Pancreas (tissue), 10 donors: ENCODE measurements around the gene APBA2. TPM values are rescaled to one million over a fixed set of nuclear protein-coding genes. Genes with fewer than 3 reads are reported as not detected.

Experiments used
- ATAC-seq, 4 donors: fragments of 200-7000 bp; cut with Tn5 transposase; one replicate each; pipeline versions ENCODE4 v1.8.0 to v1.9.1; 2020; ENCODE audit warnings: mild to moderate bottlenecking in 4 of 4, moderate library complexity in 4 of 4
- DNase-seq, 6 donors: peaks; one replicate each; pipeline ENCODE4 v3.0.0-alpha.2; 2020
- FAIRE-seq: peaks from 2 replicates; lab custom pipeline; 2012; peaks lifted over from hg19 to GRCh38; lab: Jason Lieb, UNC
- H3K27ac ChIP-seq, 4 donors: fragments of 200-600 bp; sonication (generic); 1 replicate in 3 of 4; 2 replicates in 1 of 4; pipeline versions ENCODE4 v1.5.0 to v1.8.0; 2020
- H3K27me3 ChIP-seq, 4 donors: fragments of 200-600 bp; one replicate each; pipeline ENCODE4 v1.8.0; 2021
- H3K36me3 ChIP-seq, 3 donors: fragments of 200-600 bp; sonication (generic) in 1 of 3; one replicate each; pipeline versions ENCODE4 v1.5.0 to v1.8.0; 2020 to 2021
- H3K4me1 ChIP-seq, 3 donors: fragments of 200-600 bp; one replicate each; pipeline ENCODE4 v1.8.0; 2021
- H3K4me3 ChIP-seq, 4 donors: fragments of 200-600 bp; sonication (generic) in 2 of 4; one replicate each; pipeline versions ENCODE4 v1.5.0 to v1.8.0; 2020 to 2021
- H3K9me3 ChIP-seq, 4 donors: fragments of 200-600 bp; one replicate each; pipeline ENCODE4 v1.8.0; 2021
- WGBS, 2 donors: extraction: QIAGEN DNeasy Blood & Tissue Kit; methylation state at CpG; one replicate each; pipeline ENCODE4 v1.1.7; 2013; 5-methylcytosine and 5-hydroxymethylcytosine counted together
- intact Hi-C, 3 donors: fragments of 100-400 bp; cut with DNase I; formaldehyde crosslinking; loops; one replicate each; pipeline versions ENCODE4 v1.11.1 to v1.14.2; 2022
- polyA plus RNA-seq, 2 donors: library from polyadenylated mRNA; stranded (reverse); fragments of 200-250 nt; gene quantifications; one replicate each; pipeline ENCODE4 v1.2.3, GENCODE V29; 2013
- total RNA-seq, 6 donors: library from RNA; stranded (reverse); fragmentation: NEBNext Ultra II Directional in 4 of 6; extraction: Animal tissue kit (Norgen Biotek cat#: 25700) in 4 of 6; gene quantifications; one replicate each; pipeline versions ENCODE4 v1.2.1 to v1.2.4, GENCODE V29; 2021 to 2023
- TF ChIP-seq, protein P1 (sequence below), 4 donors: fragments of 200-600 bp; sonication (generic) in 3 of 4; IDR thresholded peaks; one replicate each; pipeline versions ENCODE4 v1.5.0 to v1.8.0; 2021; ENCODE audit warnings: antibody characterized with exemption in 4 of 4
- donor health status: healthy with polysubstance abuse.
- donor health status: DM: no; HTN: no; CAD: no; lungs with moderate emphysema.
- donor health status: DM: no; HTN: no; CAD: no.
- donor health status: control.
- donor health status: control.
- donor health status: Bipolar disorder and iron deficiency.
- donor health status: DM: yes; HTN: yes; CAD: no.
- donor health status: DM: no; HTN: no; CAD: no.
- donor health status: DM: no; HTN: no; CAD: no.
- donor health status: DM: yes; HTN: yes; CAD: no.

The APBA2 gene
- total and polyA plus RNA-seq, 8 donors = 3.9 to 10.3 (median 6.7) TPM

DNA sequence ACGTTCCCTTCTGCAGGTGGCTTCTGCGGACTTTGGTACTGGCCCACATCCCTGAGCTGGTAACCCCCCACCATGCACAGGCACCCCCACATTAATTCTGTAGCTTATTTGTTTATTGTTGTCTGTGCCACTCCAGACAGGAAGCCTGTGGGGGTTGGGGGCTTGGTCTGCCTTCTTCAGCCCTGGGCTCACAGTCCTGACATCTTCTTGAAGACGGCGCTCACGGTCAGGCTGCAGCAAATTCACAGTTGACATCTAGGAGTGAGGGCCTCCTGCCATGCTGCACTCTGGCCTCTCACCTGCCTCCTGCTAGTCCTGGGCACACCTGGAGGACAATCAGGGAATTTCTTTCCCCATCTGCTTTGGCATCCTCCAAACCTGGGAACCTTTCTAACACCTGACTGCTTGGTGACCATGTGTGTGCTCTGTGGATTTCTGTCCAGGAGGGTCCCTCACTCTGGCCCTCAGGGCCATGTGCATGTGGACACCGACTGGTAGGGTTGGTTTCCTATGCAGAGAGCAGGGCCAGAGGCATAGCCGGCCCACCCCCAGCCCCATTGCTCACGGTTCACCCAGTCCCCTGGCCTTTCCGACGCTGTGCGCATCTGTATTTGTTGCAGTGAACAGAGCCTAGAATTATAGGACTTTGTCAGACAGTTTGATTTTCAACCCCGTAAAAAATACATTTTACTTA lies 68.8 kb downstream of the APBA2 start:
- no peak overlapping the region for H3K27ac ChIP-seq
- no peaks in the 10 kb centered on the region for H3K9me3 ChIP-seq
- 83 to 90% methylated on average over 12 of the region's 12 CpGs for WGBS, 2 donors
- DNase-seq (peak in 1 of 6 donors; percentile 32), ATAC-seq (no peak), FAIRE-seq (no peak)
- intact Hi-C loops = loop anchor here in 1 of 3 donors (10.0 kb wide), 1 partner anchor 60 kb away; no protein-coding TSS in a partner anchor
- no peaks in the 10 kb centered on the region for H3K4me1 ChIP-seq
- TF ChIP-seq, protein P1, sequence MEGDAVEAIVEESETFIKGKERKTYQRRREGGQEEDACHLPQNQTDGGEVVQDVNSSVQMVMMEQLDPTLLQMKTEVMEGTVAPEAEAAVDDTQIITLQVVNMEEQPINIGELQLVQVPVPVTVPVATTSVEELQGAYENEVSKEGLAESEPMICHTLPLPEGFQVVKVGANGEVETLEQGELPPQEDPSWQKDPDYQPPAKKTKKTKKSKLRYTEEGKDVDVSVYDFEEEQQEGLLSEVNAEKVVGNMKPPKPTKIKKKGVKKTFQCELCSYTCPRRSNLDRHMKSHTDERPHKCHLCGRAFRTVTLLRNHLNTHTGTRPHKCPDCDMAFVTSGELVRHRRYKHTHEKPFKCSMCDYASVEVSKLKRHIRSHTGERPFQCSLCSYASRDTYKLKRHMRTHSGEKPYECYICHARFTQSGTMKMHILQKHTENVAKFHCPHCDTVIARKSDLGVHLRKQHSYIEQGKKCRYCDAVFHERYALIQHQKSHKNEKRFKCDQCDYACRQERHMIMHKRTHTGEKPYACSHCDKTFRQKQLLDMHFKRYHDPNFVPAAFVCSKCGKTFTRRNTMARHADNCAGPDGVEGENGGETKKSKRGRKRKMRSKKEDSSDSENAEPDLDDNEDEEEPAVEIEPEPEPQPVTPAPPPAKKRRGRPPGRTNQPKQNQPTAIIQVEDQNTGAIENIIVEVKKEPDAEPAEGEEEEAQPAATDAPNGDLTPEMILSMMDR (IDR thresholded peaks at IDR 0.05) = no peak
- H3K36me3 ChIP-seq = no peaks in the 10 kb centered on the region
- H3K27me3 ChIP-seq = no peaks in the 10 kb centered on the region
- H3K4me3 ChIP-seq = no peak overlapping the region

- H3K4me3 ChIP-seq = no peak overlapping the region
- H3K36me3 ChIP-seq = no peaks in the 10 kb centered on the region
- H3K9me3 ChIP-seq = no peaks in the 10 kb centered on the region
- intact Hi-C loops = loop anchor here in 1 of 3 donors (10.0 kb wide), 1 partner anchor 61 kb away; no protein-coding TSS in a partner anchor
- WGBS, 2 donors = 78 to 82% methylated on average over 8 of the region's 8 CpGs
- ATAC-seq = no peak
- no peaks in the 10 kb centered on the region for H3K4me1 ChIP-seq
- no peak for FAIRE-seq
- TF ChIP-seq, protein P1 (IDR thresholded peaks at IDR 0.05) = no peak
- H3K27ac ChIP-seq = no peak overlapping the region
- H3K27me3 ChIP-seq = no peaks in the 10 kb centered on the region
- peak in 1 of 6 donors; percentile 32 for DNase-seq
Observed at GRCh38 chr15:28955160-28955992, 69.6 kb downstream of the APBA2 start.

GRCh38 chr15:28955993-28956421 lies 70.2 kb downstream of the APBA2 start:
- intact Hi-C loops = loop anchor here in 1 of 3 donors (10.0 kb wide), 1 partner anchor 61 kb away; no protein-coding TSS in a partner anchor
- H3K4me1 ChIP-seq = no peaks in the 10 kb centered on the region
- no peaks in the 10 kb centered on the region for H3K9me3 ChIP-seq
- no peak for ATAC-seq
- no peaks in the 10 kb centered on the region for H3K27me3 ChIP-seq
- no peak for FAIRE-seq
- H3K27ac ChIP-seq = no peak overlapping the region
- 88 to 92% methylated on average over 5 of the region's 5 CpGs for WGBS, 2 donors
- TF ChIP-seq, protein P1 (IDR thresholded peaks at IDR 0.05) = no peak
- DNase-seq = peak in 1 of 6 donors; percentile 19
- no peak overlapping the region for H3K4me3 ChIP-seq
- no peaks in the 10 kb centered on the region for H3K36me3 ChIP-seq

- WGBS, 2 donors = 90 to 96% methylated on average over 8 of the region's 8 CpGs
- FAIRE-seq (no peak), ATAC-seq (no peak), DNase-seq (no peak)
- H3K4me1 ChIP-seq = no peaks in the 10 kb centered on the region
- H3K27ac ChIP-seq = no peak overlapping the region
- intact Hi-C loops = loop anchor here in 1 of 3 donors (10.0 kb wide), 1 partner anchor 62 kb away; no protein-coding TSS in a partner anchor
- no peaks in the 10 kb centered on the region for H3K27me3 ChIP-seq
- TF ChIP-seq, protein P1 (IDR thresholded peaks at IDR 0.05) = no peak
- H3K36me3 ChIP-seq = no peaks in the 10 kb centered on the region
- H3K4me3 ChIP-seq = no peak overlapping the region
- no peaks in the 10 kb centered on the region for H3K9me3 ChIP-seq
Observed at GRCh38 chr15:28956491-28956890, 70.7 kb downstream of the APBA2 start.
